OCI-LY7 (cell line): Measurements from ENCODE around the gene TNS3. TPM values are rescaled to one million over a fixed set of nuclear protein-coding genes. Genes with fewer than 3 reads are reported as not detected.

Experiments
- BruUV-seq: library from RNA; stranded (reverse); fragments of 400-500 nt; replicated peaks from 2 replicates; lab custom pipeline; 2021; lab: Mats Ljungman, UMichigan
- CTCF ChIA-PET: fragments of 300-600 bp; sonication (Branson Sonifier 250); formaldehyde crosslinking; loops from one replicate; lab custom pipeline; 2022; ENCODE audit warnings: antibody characterized with exemption; ENCODE audit not compliant: unreplicated experiment; lab: Charles Lee
- POLR2A ChIA-PET: fragments of 300-600 bp; sonication (Branson Sonifier 250); formaldehyde crosslinking; loops from one replicate; lab custom pipeline; 2022; ENCODE audit warnings: antibody characterized with exemption; lab: Charles Lee
- DNase-seq: peaks from one replicate; pipeline ENCODE4 v3.0.0-alpha.2; 2015; ENCODE audit warnings: low spot score
- H2AFZ ChIP-seq: fragments of 200-600 bp; sonication (generic), shearing (Covaris generic); 2 replicates; pipeline ENCODE4 v1.6.1; 2014; ENCODE audit warnings: mild to moderate bottlenecking, antibody characterized with exemption, low read length, moderate library complexity
- H3K27ac ChIP-seq: fragments of 200-600 bp; sonication (generic); 2 replicates; pipeline ENCODE4 v1.5.1; 2014; ENCODE audit warnings: mixed run types, low read depth, mild to moderate bottlenecking, moderate library complexity, low read length, inconsistent platforms; ENCODE audit not compliant: poor library complexity, severe bottlenecking
- H3K36me3 ChIP-seq: fragments of 200-600 bp; sonication (generic); 2 replicates; pipeline ENCODE4 v1.6.1; 2014; ENCODE audit warnings: mild to moderate bottlenecking, antibody characterized with exemption, low read length, moderate library complexity, mixed read lengths; ENCODE audit not compliant: insufficient read depth
- H3K4me1 ChIP-seq: fragments of 200-600 bp; sonication (generic); 2 replicates; pipeline ENCODE4 v1.5.1; 2014; ENCODE audit warnings: mild to moderate bottlenecking, low read length; ENCODE audit not compliant: insufficient read depth, poor library complexity, severe bottlenecking
- H3K4me2 ChIP-seq: fragments of 200-600 bp; sonication (generic); 2 replicates; pipeline ENCODE4 v1.6.1; 2014; ENCODE audit warnings: mild to moderate bottlenecking, low read length
- H3K4me3 ChIP-seq: fragments of 200-600 bp; sonication (generic); 2 replicates; pipeline ENCODE4 v1.5.1; 2014; ENCODE audit warnings: mild to moderate bottlenecking, low read depth, low read length; ENCODE audit not compliant: poor library complexity, severe bottlenecking
- H3K79me2 ChIP-seq: fragments of 200-600 bp; sonication (generic); 2 replicates; pipeline ENCODE4 v1.6.1; 2016; ENCODE audit warnings: low read depth, mild to moderate bottlenecking, low read length, moderate library complexity, mixed read lengths; ENCODE audit not compliant: insufficient read depth
- H3K9me2 ChIP-seq: fragments of 200-600 bp; sonication (generic); 2 replicates; pipeline ENCODE4 v1.6.1; 2016; ENCODE audit warnings: mild to moderate bottlenecking, low read length, mixed read lengths; ENCODE audit not compliant: insufficient read depth
- H3K9me3 ChIP-seq: fragments of 200-600 bp; sonication (generic); 2 replicates; pipeline ENCODE4 v1.6.1; 2014; ENCODE audit warnings: mild to moderate bottlenecking, mixed run types, low read length, mixed read lengths
- H4K20me1 ChIP-seq: fragments of 200-600 bp; sonication (generic); 2 replicates; pipeline ENCODE4 v1.6.1; 2014; ENCODE audit warnings: mild to moderate bottlenecking, antibody characterized with exemption, low read length, moderate library complexity, mixed read lengths; ENCODE audit not compliant: insufficient read depth
- CTCF ChIP-seq: fragments of 200-600 bp; sonication (generic); conservative IDR thresholded peaks from 2 replicates; pipeline ENCODE4 v1.5.1; 2014; ENCODE audit warnings: mild to moderate bottlenecking, antibody characterized with exemption, low read length, moderate library complexity, mixed read lengths
- EZH2phosphoT487 ChIP-seq: fragments of 200-600 bp; sonication (generic); IDR thresholded peaks from 2 replicates; pipeline ENCODE4 v1.6.1; 2018; ENCODE audit warnings: low read depth, borderline replicate concordance, mild to moderate bottlenecking, mixed run types, antibody characterized with exemption, low read length, moderate library complexity, mixed read lengths
- intact Hi-C: fragments of 100-400 bp; cut with micrococcal nuclease; formaldehyde crosslinking; loops from one replicate; pipeline ENCODE4 v1.10.0; 2022; ENCODE audit not compliant: unreplicated experiment
- total RNA-seq, 2 experiments: library from RNA; depleted of rRNA in 1 of 2; stranded (reverse); fragments of >200 nt in 1 of 2; shearing (Covaris generic) in 1 of 2; gene quantifications; 2 replicates each; pipeline ENCODE4 v1.2.3, GENCODE V29; 2014 to 2022

Gene TNS3
- total RNA-seq, 2 experiments from 2014 or later: 9.5 to 42.1 TPM

GRCh38 chr7:47512481-47513176 is 69.3 kb downstream of the TNS3 start:
- H3K9me2 ChIP-seq: no peaks in the 10 kb centered on the region

GRCh38 chr7:47511699-47512370 is 70.1 kb downstream of the TNS3 start:
- H3K36me3 ChIP-seq: 0 out of 2 replicates have a peak, but pooled peaks cover 3% of the 10 kb centered on the region
- TF ChIP-seq EZH2phosphoT487: no peak
- TF ChIP-seq CTCF: no peak
- no peaks in the 10 kb centered on the region for H3K79me2 ChIP-seq

More at GRCh38 chr7:47512481-47513176, 69.3 kb downstream of the TNS3 start:
- H3K79me2 ChIP-seq: no peaks in the 10 kb centered on the region
- no peak overlapping the region for H3K27ac ChIP-seq
- no peak overlapping the region for H3K4me3 ChIP-seq
- TF ChIP-seq CTCF (no peak), EZH2phosphoT487 (no peak)
- no TSS peak for BruUV-seq
- no peak overlapping the region for H2AFZ ChIP-seq
- ChIA-PET POLR2A (interaction anchor here (1.1 to 1.8 kb wide), 3 partner anchors 14 to 15 kb away, joined by 3 to 7 read pairs (median 5); no protein-coding TSS in a partner anchor), CTCF (no interaction called here)
- 0 out of 2 replicates have a peak, but pooled peaks cover 3% of the 10 kb centered on the region for H3K36me3 ChIP-seq
- no peak for DNase-seq
- no peak overlapping the region for H3K4me2 ChIP-seq
- H3K9me3 ChIP-seq: no peaks in the 10 kb centered on the region
- H3K4me1 ChIP-seq: no peaks in the 10 kb centered on the region
- H4K20me1 ChIP-seq: no peaks in the 10 kb centered on the region
- intact Hi-C loops: no loop called here

More at GRCh38 chr7:47511699-47512370, 70.1 kb downstream of the TNS3 start:
- POLR2A ChIA-PET: interaction anchor here (1.1 to 1.8 kb wide), 3 partner anchors 14 to 135 kb away, joined by 3 to 7 read pairs (median 3); no protein-coding TSS in a partner anchor
- H3K4me2 ChIP-seq: no peak overlapping the region
- H4K20me1 ChIP-seq: no peaks in the 10 kb centered on the region
- H3K9me3 ChIP-seq: no peaks in the 10 kb centered on the region
- H3K9me2 ChIP-seq: no peaks in the 10 kb centered on the region
- BruUV-seq: no TSS peak
- no peaks in the 10 kb centered on the region for H3K4me1 ChIP-seq
- intact Hi-C loops: no loop called here
- CTCF ChIA-PET: no interaction called here
- DNase-seq: no peak
- no peak overlapping the region for H2AFZ ChIP-seq
- H3K27ac ChIP-seq: no peak overlapping the region
- no peak overlapping the region for H3K4me3 ChIP-seq
